Sigmoid colon (tissue), 7 donors: ENCODE results near the gene TICAM2. TPM values are rescaled to one million over a fixed set of nuclear protein-coding genes. Genes with fewer than 3 reads are reported as not detected.

Experiments
- DNase-seq: peaks from one replicate; pipeline ENCODE4 v3.0.0-alpha.2; 2019
- H3K27ac ChIP-seq, 4 donors: fragments of 200-600 bp; sonication (generic); one replicate each; pipeline ENCODE4 v1.5.1; 2016 to 2019; ENCODE audit warnings: mild to moderate bottlenecking in 1 of 4
- H3K27me3 ChIP-seq, 3 donors: fragments of 200-600 bp; sonication (generic); one replicate each; pipeline ENCODE4 v1.5.1; 2019; ENCODE audit warnings: mild to moderate bottlenecking in 1 of 3
- H3K36me3 ChIP-seq, 4 donors: fragments of 200-600 bp; sonication (generic); one replicate each; pipeline ENCODE4 v1.5.1; 2016 to 2019
- H3K4me1 ChIP-seq, 4 donors: fragments of 200-600 bp; sonication (generic); one replicate each; pipeline ENCODE4 v1.5.1; 2017 to 2019
- H3K4me3 ChIP-seq, 4 donors: fragments of 200-600 bp; sonication (generic); one replicate each; pipeline ENCODE4 v1.5.1; 2017 to 2019; ENCODE audit warnings: mild to moderate bottlenecking in 2 of 4, moderate library complexity in 1 of 4
- H3K9me3 ChIP-seq, 4 donors: fragments of 200-600 bp in 3 of 4; sonication (generic) in 3 of 4; one replicate each; pipeline versions ENCODE4 v1.5.1 to v1.6.1; 2013 to 2019
- EP300 ChIP-seq, 4 donors: sonication (generic); formaldehyde crosslinking; IDR thresholded peaks; one replicate each; pipeline ENCODE4 v1.6.1; 2017; ENCODE audit warnings: antibody characterized with exemption in 4 of 4
- POLR2A ChIP-seq, 2 donors: fragments of 450-650 bp; IDR thresholded peaks; one replicate each; pipeline ENCODE4 v1.6.1; 2016; ENCODE audit warnings: antibody characterized with exemption in 2 of 2, mild to moderate bottlenecking in 2 of 2, moderate library complexity in 2 of 2
- POLR2AphosphoS5 ChIP-seq, 4 donors: sonication (generic); formaldehyde crosslinking; IDR thresholded peaks; one replicate each; pipeline ENCODE4 v1.6.1; 2017; ENCODE audit warnings: antibody characterized with exemption in 4 of 4
- WGBS, 2 donors: extraction: QIAGEN DNeasy Blood & Tissue Kit; methylation state at CpG; one replicate each; pipeline ENCODE4 v1.1.7; 2013; 5-methylcytosine and 5-hydroxymethylcytosine counted together
- intact Hi-C: fragments of 100-400 bp; cut with DNase I; formaldehyde crosslinking; loops from one replicate; pipeline ENCODE4 v1.15.1; 2023
- polyA plus RNA-seq, 3 donors: library from polyadenylated mRNA; stranded (reverse); fragments of 200-250 nt; gene quantifications; one replicate each; pipeline ENCODE4 v1.2.3, GENCODE V29; 2013
- total RNA-seq, 4 donors: library from RNA; depleted of rRNA; stranded (reverse); fragments of >200 nt; gene quantifications; one replicate each; pipeline ENCODE4 v1.1.0, GENCODE V29; 2016
- TF ChIP-seq, protein P1 (sequence below), 4 experiments: fragments of 450-650 bp in 3 of 4; fragments of 200-600 bp in 1 of 4; IDR thresholded peaks; one replicate each; pipeline ENCODE4 v1.5.1; 2016 to 2019; ENCODE audit warnings: antibody characterized with exemption in 4 of 4, mild to moderate bottlenecking in 3 of 4, moderate library complexity in 2 of 4
- donor health status: healthy with polysubstance abuse.
- donor health status: Bipolar disorder and iron deficiency.
- donor health status: healthy.

TICAM2 gene
- total and polyA plus RNA-seq, 7 donors: 0.95 to 3.9 (median 2.0) TPM; not detected in 1

DNA sequence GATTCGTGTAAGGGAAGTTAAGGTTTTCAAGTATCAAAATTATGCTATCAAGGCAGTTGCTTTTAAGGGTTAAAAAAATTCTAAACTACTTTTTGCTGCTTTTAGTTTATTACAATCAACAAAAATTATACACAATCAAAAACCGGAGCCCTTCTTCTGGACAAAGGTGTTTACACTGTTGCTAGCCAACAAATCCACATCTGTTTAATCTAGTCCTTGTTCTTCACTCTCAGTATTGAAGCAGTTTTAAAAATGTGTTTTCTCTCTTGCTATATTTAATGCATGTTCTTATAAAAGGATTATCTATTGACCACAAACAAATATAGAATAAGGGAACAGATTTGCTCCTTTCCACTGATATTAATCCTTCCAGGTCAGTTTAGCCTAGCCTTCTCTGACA, 60.2 kb downstream of the TICAM2 start:
- peaks cover 0 to 16% (median 0%) of the 10 kb centered on the region in 4 donors for H3K36me3 ChIP-seq
- peaks cover 0 to 58% (median 44%) of the 10 kb centered on the region in 4 donors for H3K4me1 ChIP-seq
- TF ChIP-seq EP300 (IDR thresholded peaks at IDR 0.05) (no peak), POLR2A (IDR thresholded peaks at IDR 0.05) (no peak), POLR2AphosphoS5 (IDR thresholded peaks at IDR 0.05) (no peak)
- TF ChIP-seq, protein P1, sequence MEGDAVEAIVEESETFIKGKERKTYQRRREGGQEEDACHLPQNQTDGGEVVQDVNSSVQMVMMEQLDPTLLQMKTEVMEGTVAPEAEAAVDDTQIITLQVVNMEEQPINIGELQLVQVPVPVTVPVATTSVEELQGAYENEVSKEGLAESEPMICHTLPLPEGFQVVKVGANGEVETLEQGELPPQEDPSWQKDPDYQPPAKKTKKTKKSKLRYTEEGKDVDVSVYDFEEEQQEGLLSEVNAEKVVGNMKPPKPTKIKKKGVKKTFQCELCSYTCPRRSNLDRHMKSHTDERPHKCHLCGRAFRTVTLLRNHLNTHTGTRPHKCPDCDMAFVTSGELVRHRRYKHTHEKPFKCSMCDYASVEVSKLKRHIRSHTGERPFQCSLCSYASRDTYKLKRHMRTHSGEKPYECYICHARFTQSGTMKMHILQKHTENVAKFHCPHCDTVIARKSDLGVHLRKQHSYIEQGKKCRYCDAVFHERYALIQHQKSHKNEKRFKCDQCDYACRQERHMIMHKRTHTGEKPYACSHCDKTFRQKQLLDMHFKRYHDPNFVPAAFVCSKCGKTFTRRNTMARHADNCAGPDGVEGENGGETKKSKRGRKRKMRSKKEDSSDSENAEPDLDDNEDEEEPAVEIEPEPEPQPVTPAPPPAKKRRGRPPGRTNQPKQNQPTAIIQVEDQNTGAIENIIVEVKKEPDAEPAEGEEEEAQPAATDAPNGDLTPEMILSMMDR (IDR thresholded peaks at IDR 0.05): no peak
- no peak for DNase-seq
- H3K27ac ChIP-seq: peak overlapping the region; percentile 97 to 99 (median 98)
- H3K4me3 ChIP-seq: peak overlapping the region; percentile 72 to 98 (median 87)
- H3K9me3 ChIP-seq: peaks cover 0 to 6% (median 0%) of the 10 kb centered on the region in 4 donors
- 3 to 28% methylated on average over 2 of the region's 2 CpGs for WGBS, 2 donors
- H3K27me3 ChIP-seq: no peaks in the 10 kb centered on the region
- intact Hi-C loops: loop anchor here (5.0 kb wide), 4 partner anchors 45 to 300 kb away; partner anchors contain the start of genes AP3S1, ATG12 and TMED7

DNA sequence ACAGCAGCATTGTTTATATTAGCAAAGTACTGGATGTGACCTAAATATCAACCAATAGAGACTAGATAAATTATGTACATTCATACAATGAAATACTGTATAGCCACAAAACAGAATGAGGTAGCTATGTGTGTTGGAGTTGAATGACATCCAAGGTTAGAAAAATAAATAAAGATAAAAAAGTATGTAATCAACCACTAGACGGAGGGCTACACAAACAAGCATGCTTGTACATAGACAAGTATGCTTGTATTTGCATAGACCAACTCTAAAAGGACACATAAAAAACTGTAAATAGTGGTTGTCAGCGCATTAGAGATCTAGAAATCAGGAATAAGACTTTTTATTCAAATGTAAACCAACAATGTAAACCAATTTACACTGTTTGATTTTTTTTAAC, 60.7 kb downstream of the TICAM2 start:
- Histone ChIP-seq H3K4me1 (peaks cover 0 to 63% (median 49%) of the 10 kb centered on the region in 4 donors), H3K27ac (peak overlapping the region; percentile 97 to 99 (median 98)), H3K9me3 (peaks cover 0 to 6% (median 0%) of the 10 kb centered on the region in 4 donors), H3K27me3 (no peaks in the 10 kb centered on the region), H3K36me3 (peaks cover 0 to 16% (median 0%) of the 10 kb centered on the region in 4 donors), H3K4me3 (peak overlapping the region; percentile 72 to 98 (median 87))
- TF ChIP-seq, protein P1 (IDR thresholded peaks at IDR 0.05): no peak
- TF ChIP-seq POLR2A (IDR thresholded peaks at IDR 0.05) (no peak), EP300 (IDR thresholded peaks at IDR 0.05) (no peak), POLR2AphosphoS5 (IDR thresholded peaks at IDR 0.05) (no peak)
- intact Hi-C loops: loop anchor here (5.0 kb wide), 4 partner anchors 46 to 301 kb away; partner anchors contain the start of genes AP3S1, ATG12 and TMED7
- WGBS, 2 donors: 7 to 35% methylated on average over 2 of the region's 2 CpGs
- DNase-seq: no peak

DNA sequence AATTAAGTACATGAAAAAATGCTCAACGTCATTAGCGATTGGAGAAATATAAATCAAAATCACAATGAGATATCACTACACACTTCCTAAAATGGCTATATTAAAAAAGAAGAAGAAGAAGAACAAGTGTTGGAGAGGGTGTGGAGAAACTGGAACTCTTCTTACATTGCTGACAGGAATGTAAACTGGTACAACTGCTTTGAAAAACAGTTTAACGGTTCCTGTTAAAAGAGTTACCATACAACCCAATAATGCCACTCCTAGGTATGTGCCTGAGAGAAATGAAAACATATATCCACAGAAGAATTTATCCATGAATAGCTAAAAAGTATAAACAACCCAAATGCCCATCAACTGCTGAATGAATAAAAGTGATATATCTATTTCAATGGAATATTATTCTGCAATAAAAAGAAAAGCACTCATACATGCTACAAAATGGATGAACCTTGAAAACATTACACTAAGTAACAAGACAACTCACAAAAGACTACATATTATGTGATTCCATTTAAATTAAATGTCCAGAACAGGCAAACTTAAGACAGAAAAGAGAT, 66.7 kb downstream of the TICAM2 start:
- TF ChIP-seq POLR2A (IDR thresholded peaks at IDR 0.05): no peak
- TF ChIP-seq POLR2AphosphoS5 (IDR thresholded peaks at IDR 0.05): no peak
- TF ChIP-seq, protein P1 (IDR thresholded peaks at IDR 0.05): no peak
- Histone ChIP-seq H3K36me3 (peaks cover 0 to 16% (median 0%) of the 10 kb centered on the region in 4 donors), H3K27ac (no peak overlapping the region), H3K4me3 (no peak overlapping the region), H3K9me3 (no peaks in the 10 kb centered on the region), H3K4me1 (peaks cover 0 to 94% (median 62%) of the 10 kb centered on the region in 4 donors), H3K27me3 (no peaks in the 10 kb centered on the region)
- intact Hi-C loops: no loop called here
- WGBS, 2 donors: 83 to 96% methylated on average over 3 of the region's 3 CpGs
- DNase-seq: no peak

DNA sequence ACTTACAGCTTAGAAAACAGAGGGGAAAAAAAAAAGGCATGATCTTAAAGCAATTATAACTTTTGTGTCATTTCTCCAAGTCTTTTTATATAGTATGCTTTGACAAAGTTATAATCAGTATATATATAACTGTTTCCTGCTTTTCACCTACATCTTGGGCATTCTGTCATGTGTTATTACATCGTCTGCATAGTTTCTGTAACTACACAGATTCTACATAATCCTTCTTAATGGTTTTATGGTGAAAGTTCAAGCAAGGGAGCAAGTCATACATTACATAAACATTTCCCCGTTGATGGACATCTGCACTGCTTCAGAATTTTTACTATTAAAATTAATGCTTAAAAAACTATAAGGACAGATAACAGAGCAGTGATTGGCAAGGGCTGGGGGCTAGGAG, 69.8 kb downstream of the TICAM2 start:
- no peaks in the 10 kb centered on the region for H3K27me3 ChIP-seq
- H3K4me1 ChIP-seq: peaks cover 0 to 94% (median 63%) of the 10 kb centered on the region in 4 donors
- no peak overlapping the region for H3K27ac ChIP-seq
- intact Hi-C loops: no loop called here
- H3K4me3 ChIP-seq: no peak overlapping the region
- peaks cover 0 to 13% (median 0%) of the 10 kb centered on the region in 4 donors for H3K36me3 ChIP-seq
- WGBS, 2 donors: 12 to 39% methylated on average over 2 of the region's 2 CpGs
- DNase-seq: no peak
- TF ChIP-seq POLR2AphosphoS5 (IDR thresholded peaks at IDR 0.05): no peak
- TF ChIP-seq EP300 (IDR thresholded peaks at IDR 0.05): no peak
- no peak for TF ChIP-seq POLR2A (IDR thresholded peaks at IDR 0.05)
- TF ChIP-seq, protein P1 (IDR thresholded peaks at IDR 0.05): no peak
- no peaks in the 10 kb centered on the region for H3K9me3 ChIP-seq
